ENCODE measurements around the gene DGKB.

Gene DGKB

GRCh38 chr7:14902589-14903067 lies at the start of gene DGKB:
Gene DGKB (minus strand): TSS chr7:14902751.
- peak in 49 of 56 donors; percentile 2 to 81 (median 46) for DNase-seq

DNA sequence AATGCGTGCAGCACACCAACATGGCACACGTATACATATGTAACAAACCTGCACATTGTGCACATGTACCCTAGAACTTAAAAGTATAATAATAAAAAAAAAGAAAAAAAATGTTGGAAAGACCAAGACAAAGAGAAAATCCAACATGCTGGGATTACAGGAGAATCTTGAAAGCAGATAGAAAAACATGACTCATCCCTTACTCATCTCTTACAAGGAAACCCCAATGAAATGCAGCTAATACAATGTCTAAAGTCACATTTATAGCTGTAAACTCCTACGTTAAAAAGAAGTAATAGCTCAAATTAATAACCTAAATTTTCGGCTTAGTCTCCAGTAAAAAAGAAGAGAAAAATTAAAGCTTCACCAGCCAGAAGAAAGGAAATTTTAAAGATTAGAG lies 47.5 kb upstream of the DGKB start:
- DNase-seq, result no peak

GRCh38 chr7:14938181-14938580 lies 35.6 kb upstream of the DGKB start:
- no peak for DNase-seq

GRCh38 chr7:14937581-14937980 lies 35.0 kb upstream of the DGKB start:
- no peak for DNase-seq

DNA sequence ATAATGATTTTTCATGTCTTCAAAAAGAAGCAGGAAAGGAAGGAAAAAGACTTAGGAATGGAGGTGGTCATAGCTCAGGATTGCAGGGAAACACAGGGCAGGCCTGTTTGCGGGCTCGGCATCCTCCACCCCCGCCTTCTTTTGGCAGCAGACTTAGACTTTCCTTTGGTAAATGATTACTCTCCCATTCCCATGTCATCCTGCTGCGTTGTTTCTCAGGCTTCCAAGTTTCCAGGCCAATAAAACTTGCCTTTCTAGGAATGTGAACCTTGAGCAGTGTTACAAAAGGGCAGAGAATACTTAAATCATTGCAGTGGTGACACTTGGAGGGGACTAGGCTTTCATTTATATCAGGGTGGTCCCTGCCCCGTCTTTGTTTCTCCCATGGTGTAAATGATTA lies 34.0 kb upstream of the DGKB start:
- peak in 5 of 56 donors; percentile 2 to 12 (median 6) for DNase-seq

GRCh38 chr7:14934839-14935238 lies 32.3 kb upstream of the DGKB start:
- DNase-seq, result no peak

DNA sequence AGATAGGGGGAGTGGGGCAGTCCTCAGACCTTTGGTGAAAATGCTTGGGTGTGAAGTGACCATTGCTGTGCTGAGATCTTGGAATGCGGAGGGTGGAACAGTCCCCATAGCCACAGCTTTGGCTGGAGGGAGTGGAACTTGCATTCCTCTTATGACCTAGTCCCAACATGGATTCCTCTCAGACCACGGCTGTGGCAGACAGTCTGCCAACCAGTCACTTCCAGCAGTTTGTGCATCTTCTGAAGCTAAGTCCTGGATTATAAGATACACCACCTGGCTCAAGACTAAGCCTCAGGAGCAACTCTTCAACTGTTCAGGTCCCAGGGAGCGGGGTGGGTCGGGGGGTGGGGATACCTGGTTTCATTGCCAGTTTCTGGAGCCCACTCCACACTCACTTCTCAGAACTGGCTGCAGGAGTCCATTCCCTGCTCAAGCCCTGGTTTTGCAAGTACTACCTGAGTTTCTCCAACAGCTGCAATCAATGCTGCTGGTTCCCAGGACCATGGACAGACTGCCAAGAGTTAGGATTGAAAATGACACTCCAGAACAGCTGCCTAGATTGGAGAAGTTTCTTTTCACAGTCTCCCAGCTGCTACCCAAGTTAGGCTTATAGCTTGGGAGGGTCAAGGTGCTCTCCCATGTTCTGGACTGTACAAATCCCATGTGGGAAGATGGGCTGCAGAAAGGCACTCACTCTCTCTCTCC lies 29.1 kb upstream of the DGKB start:
- no peak for DNase-seq

- no peak for DNase-seq
Observed at GRCh38 chr7:14924398-14924797, 21.8 kb upstream of the DGKB start.

- DNase-seq, result no peak
Observed at GRCh38 chr7:14911077-14911476, 8.5 kb upstream of the DGKB start.

DNA sequence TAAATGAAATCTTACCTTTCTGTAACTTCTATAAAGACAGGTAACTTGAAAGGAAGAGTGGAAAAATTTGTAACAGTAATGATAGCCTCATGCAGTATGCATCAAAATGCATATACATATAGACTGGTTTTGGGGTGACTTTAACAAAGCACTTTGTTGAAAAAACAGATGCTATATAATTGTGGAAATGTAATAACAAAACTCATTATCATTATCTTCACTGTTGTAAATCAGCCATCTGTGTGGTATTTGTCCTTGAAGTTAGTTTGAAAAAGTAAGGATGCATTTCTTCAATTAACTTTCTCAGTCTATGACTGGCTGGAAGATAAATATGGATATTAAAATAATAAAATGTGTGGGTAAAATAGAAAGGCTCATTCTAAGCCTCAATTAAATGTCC lies 6.1 kb upstream of the DGKB start:
- DNase-seq, result no peak

GRCh38 chr7:14905764-14906163 lies 3.2 kb upstream of the DGKB start:
- no peak for DNase-seq

- no peak for DNase-seq
Observed at GRCh38 chr7:14900051-14900450, 2.5 kb downstream of the DGKB start.

GRCh38 chr7:14899030-14899429 lies 3.5 kb downstream of the DGKB start:
- DNase-seq, result no peak

DNA sequence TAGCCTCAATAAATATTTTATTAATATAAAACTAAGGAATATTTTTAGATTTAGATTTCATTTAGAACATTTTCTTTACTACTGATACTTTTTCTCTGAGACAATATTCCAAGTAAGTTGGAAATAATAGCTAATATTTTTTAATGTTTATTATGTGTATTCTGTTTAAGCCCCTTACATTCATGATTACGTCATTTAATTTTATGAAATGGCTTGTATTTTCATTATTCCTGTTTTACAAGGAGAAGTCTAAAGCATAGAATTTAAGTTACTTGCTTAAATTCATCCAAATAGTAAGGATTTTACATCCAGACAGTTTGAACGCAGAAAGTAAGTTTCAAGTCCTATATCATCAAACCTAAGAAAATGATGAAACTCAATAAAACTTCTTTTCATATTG lies 6.1 kb downstream of the DGKB start:
- no peak for DNase-seq

DNA sequence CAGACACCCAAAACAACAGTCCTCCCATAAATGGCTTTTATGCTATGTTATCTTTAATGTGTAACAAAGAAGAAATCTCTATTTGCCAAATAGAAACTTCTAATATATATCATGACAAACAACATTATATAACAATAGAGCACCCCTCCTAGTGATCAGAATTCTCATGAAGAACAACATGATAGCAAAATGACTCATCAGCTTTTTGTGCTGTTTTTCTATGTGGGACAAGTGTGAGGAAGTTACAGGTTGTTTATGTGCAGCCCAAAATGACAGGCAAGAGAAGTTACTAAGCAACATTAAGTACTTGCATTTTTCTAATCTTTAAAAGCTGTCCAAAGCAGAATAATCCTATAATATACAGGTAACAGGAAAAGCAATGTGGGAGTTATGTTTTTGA lies 7.7 kb downstream of the DGKB start:
- DNase-seq, result no peak

DNA sequence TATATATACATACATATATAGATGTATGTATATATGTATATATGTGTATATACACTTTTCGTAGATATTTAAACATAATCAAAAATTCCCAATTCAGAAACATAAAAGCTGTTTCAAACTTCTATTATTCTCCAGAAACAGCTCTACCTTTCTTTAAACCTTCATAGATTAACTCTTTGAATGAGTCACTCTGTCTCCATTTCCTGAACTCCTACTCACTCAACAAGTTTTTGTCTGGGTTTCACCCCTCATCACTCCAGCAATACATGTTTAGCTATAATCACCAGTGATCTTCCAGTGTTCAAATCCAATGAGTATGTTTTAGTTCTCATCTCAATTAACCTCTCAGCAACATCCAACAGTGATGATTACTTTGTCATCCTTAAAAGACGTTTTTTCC lies 9.6 kb downstream of the DGKB start:
- no peak for DNase-seq

- no peak for DNase-seq
Observed at GRCh38 chr7:14891289-14891688, 11.3 kb downstream of the DGKB start.

GRCh38 chr7:14888962-14889361 lies 13.6 kb downstream of the DGKB start:
- DNase-seq, result no peak

- no peak for DNase-seq
Observed at GRCh38 chr7:14886533-14886932, 16.0 kb downstream of the DGKB start.

- no peak for DNase-seq
Observed at GRCh38 chr7:14875941-14876587, 26.5 kb downstream of the DGKB start.

GRCh38 chr7:14871880-14872279 lies 30.7 kb downstream of the DGKB start:
- no peak for DNase-seq

DNA sequence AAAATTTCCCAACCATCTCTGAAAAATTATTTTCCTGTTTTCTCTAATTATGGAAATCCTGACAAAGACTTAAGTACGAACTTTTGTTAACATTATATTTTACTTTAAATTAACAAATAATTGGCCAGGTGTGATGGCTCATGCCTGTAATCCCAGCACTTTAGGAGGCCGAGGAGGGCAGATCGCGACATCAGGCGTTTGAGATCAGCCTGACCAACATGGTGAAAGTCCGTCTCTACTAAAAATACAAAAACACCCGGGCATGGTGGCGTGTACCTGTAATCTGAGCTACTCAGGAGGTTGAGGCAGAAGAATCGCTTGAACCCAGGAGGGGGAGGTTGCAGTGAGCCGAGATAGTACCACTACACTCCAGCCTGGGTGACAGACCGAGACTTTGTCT lies 32.2 kb downstream of the DGKB start:
- no peak for DNase-seq

DNA sequence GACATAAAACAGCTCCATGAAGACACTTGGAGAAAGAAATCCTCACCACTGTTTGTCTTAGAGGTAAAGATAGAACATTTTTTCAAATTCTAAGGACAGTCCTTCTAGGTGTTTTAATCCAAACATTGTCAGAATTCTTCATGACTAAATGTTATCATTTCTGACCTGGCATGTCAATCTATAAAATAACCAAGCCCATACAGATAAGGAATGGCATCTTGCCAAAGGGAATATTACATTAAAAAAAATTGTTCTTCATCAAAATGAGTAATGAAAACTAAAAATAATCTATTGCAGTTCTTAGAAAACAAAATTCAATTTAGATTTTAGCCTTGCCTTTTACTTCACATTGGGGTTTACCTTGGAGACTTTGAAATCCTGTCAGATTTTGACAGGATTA lies 33.6 kb downstream of the DGKB start:
- no peak for DNase-seq
